Epithelial cell of esophagus (primary cell): ENCODE measurements around the gene ACTN4.

ENCODE experiments used
- DNase-seq: peaks from one replicate; pipeline ENCODE4 v3.0.0; 2010; ENCODE audit warnings: low read depth
- H3K4me3 ChIP-seq: 2 replicates; pipeline ENCODE4 v1.5.1; 2011; ENCODE audit warnings: mild to moderate bottlenecking, low read length, control low read depth
- TF ChIP-seq, protein P1 (sequence below): IDR thresholded peaks from 2 replicates; pipeline ENCODE4 v1.5.1; 2011; ENCODE audit warnings: low read depth, mild to moderate bottlenecking, low read length, control low read depth, inconsistent platforms; ENCODE audit not compliant: insufficient read depth; ENCODE audit errors: missing control alignments

Gene ACTN4

DNA sequence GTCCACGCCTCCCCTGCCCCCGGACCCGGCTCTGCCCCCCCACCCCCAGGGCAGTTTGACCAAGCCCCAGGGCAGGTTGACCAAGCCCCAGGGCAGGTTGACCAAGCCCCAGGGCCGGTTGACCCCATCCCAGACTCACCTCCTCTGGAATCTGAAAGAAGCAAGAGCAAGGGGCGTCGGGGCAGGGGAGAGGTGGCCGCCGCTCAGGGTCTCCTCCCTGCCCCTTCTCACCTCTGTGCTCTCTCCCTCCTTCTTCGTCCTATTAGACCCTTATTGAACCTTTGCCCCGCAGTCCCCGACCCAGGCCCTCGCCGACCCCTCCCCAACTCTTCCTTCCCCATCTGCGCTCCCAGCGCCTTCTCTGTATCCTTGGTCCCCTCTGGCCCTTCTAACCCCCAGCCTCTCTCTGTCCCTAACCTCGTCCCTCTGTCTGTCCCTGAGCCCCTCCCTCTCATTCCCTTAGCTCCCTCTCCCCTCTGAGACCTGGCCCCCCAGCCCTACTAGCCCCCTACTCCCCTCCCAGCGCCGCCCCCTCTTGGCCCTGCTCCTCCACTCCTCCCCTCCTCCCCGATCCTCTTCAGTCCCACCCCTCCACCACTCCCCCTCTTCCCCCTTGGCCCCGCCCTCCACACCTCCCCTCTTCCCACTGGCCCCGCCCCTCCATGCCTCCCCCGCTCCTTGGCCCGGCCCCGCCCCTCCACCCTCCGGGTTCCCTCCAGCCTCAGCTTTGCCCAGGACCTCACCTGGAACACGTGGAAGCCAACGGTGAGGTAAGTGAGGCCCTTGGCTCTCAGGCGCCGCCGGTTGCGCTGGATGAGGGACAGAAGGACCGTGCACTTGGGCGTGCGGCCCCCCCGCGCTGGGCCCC, 89.2 kb downstream of the ACTN4 start:
- DNase-seq, result peak; percentile 89
- TF ChIP-seq, protein P1, sequence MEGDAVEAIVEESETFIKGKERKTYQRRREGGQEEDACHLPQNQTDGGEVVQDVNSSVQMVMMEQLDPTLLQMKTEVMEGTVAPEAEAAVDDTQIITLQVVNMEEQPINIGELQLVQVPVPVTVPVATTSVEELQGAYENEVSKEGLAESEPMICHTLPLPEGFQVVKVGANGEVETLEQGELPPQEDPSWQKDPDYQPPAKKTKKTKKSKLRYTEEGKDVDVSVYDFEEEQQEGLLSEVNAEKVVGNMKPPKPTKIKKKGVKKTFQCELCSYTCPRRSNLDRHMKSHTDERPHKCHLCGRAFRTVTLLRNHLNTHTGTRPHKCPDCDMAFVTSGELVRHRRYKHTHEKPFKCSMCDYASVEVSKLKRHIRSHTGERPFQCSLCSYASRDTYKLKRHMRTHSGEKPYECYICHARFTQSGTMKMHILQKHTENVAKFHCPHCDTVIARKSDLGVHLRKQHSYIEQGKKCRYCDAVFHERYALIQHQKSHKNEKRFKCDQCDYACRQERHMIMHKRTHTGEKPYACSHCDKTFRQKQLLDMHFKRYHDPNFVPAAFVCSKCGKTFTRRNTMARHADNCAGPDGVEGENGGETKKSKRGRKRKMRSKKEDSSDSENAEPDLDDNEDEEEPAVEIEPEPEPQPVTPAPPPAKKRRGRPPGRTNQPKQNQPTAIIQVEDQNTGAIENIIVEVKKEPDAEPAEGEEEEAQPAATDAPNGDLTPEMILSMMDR, result no peak
- H3K4me3 ChIP-seq, result peak overlapping the region; percentile 1

DNA sequence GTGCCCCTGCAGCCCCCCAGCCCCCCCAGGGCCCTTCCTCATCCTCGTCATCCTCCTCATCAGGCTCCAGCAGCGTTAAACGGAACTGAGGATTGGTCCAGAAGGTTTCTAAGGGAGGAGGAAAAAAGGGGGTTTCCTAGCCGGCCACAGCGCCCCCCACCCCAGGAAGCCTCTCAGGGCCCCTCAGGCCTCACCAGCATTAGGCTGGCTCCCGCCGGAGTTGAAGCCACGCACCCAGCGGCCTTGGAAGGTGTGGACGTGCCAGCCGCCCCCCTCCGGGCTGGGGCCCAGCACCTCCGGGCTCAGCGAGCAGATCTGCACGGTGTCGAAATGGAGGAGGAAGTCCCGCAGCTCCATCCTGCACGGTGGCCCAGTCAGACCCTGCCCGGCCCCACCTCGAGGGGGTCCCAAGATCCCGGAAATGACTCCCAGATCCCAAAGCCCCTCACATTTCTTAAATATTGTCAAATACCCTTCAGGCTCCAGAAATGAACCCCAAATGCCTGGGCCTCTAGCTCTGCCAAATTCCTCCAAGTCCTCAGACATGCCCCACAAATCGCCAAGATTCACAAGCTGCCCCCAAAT, 89.9 kb downstream of the ACTN4 start:
- TF ChIP-seq, protein P1, result no peak
- H3K4me3 ChIP-seq, result no peak overlapping the region

DNA sequence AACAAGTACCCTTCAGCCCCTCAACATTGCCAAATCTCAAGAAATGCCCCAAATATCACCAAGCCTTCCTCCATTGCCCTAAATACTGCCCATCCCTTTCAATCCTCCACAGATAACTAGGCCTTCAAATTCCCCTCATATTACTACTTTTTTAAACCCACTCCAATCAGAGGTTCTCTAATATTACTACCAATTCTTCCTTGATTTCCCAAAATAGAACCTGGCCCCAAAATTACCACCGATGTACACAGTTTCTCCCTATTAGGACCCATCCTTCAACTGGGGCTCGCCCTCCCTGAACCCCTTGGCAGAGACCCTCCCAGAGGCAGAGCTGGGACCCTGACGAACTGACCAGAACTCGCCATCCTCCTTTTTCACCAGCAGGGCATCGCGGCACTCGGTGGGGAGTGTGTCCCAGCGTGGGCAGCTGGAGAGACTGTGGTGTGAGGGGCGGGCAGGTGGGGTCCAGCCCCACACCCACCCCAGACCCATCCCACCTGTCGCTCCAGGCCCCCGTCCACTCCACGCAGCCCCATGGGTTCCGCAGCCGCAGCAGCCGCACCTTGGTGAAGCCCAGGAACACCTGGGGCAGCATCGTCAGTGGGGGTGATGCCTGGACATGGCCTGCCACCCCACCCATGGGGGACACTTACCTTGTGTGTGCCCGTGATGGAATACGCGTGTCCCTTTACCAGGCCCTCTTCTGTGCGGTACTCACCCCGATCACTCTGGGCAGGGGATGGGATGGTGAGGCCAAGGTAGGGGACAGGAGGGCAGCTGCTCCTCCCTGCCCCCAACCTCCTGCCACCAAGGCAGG, 90.7 kb downstream of the ACTN4 start:
- TF ChIP-seq, protein P1, result no peak
- H3K4me3 ChIP-seq, result no peak overlapping the region
- no peak for DNase-seq

More for the DNA sequence above, 89.9 kb downstream of the ACTN4 start:
- DNase-seq, result no peak

DNA sequence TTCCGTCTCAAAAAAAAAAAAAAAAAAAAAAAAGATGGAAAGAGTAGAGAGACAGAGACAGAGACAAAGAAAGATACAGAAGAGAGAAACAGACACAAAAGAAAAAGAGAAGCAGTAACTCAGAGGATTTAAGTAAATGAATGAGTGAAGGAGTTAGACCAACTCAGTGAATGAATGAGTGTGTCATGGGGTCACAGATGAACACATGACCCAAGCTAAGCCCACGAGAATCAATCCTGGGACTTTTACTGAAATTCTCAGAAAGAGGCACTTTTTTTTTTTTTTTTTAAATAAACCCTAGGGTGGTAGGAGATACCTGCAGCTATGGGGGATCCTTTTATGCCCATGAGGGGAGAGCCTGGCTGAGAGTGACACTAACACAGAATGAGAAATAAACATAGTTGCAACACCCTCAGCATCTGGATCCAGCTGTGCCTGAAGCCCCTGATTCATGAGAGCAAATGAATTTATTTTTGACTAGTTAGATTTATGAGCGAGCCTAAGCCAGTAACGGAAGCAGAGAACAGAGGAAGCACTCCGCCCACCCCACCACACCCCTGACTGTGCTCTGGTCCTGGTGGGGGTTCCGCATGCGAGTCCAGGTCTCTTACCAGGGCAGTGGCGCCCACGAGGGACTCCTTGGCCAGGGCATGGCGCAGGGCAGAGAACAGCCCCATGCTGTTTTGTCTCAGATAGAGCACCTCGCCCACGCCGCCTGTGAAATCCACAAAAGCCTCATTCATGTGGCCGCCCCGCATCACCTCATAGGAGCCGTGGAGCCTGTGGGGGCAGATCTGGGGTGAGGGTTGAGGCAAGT, 92.2 kb downstream of the ACTN4 start:
- no peak for DNase-seq
- TF ChIP-seq, protein P1, result no peak
- no peak overlapping the region for H3K4me3 ChIP-seq

DNA sequence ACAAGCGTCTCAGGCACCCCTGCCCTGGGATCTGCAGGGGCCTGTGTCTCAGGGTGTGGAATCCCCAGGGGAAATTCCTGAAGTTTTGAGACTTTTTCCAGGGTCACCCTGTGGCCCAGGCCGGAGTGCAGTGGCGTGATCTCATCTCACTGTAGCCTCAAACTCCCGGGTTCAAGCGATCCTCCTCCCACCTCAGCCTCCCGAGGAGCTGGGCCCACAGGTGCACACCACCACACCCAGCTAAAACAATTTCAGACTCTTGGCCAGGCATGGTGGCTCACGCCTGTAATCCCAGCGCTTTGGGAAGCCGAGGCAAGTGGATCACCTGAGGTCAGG, 92.8 kb downstream of the ACTN4 start:
- TF ChIP-seq, protein P1, result no peak
- DNase-seq, result no peak
- H3K4me3 ChIP-seq, result no peak overlapping the region

DNA sequence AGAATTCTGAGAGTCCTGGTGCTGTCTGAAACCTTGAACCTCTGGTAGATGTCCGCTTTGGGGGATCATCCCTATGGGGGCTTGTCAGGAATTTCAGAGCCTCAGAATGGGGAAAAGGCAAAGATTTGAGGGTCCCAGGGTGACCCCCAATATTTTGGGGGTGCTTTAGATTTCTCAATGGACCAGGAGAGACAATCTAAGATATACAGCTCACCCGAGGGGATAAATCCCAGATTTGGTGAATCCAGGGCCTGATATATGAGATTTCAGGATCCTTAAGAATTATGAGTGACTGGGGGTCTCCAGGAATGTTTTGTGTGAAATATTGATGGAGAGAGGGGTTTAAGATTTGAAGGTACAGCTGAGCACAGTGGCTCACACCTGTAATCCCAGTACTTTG, 93.5 kb downstream of the ACTN4 start:
- TF ChIP-seq, protein P1, result no peak
- no peak overlapping the region for H3K4me3 ChIP-seq
- DNase-seq, result no peak
